Stimulated activated CD4-positive, alpha-beta T cell treated with anti-CD3 and anti-CD28 coated beads, Interleukin-4, amount 100 ng/mL, for 1 hour (primary cell): Measurements from ENCODE around the gene PRDM11.
A peak's percentile ranks its signal among the peaks of the same experiment; 100 is the strongest.

ENCODE experiments used
- DNase-seq: peaks from one replicate; pipeline ENCODE4 v3.0.0-alpha.2; 2020

PRDM11 gene

DNA sequence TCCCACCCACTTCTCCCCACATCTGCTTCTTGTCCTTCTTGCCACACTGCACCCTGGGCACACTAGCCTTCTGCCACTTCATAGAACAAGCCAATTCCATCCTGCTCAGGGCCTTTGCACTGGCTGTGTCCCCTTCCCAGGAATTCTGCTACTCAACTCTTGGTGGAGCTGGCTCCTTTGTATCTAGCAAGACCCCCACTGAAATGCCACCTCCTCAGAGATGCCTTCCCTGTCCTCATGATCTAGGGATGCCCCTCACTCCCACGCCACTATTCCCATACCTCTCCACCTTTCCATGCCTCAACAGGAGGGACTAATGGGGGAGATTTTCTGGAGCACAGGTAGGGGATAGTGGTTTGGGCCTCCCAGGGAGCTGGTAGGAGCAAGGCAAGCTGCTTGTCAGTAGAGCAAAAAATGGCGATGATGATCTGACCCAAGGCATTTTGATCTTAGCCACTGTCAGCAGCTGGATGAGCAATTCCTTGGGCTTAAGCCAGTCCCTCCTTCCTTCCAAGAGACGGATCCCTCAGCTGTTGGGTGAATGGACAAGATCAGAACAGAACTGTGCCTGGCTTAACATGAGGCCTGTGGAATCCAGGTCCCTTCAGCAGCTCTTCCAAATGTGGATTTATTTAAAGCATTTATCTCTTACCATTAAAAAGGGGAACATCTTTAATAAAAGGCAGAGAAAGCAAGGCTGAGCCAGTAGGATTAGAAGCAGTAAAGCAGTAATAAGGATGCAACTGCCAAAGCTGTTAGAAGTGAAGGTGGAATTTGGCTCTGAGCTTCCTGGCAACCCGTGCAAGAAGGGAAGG, 4.0 kb upstream of the PRDM11 start:
- no peak for DNase-seq

DNA sequence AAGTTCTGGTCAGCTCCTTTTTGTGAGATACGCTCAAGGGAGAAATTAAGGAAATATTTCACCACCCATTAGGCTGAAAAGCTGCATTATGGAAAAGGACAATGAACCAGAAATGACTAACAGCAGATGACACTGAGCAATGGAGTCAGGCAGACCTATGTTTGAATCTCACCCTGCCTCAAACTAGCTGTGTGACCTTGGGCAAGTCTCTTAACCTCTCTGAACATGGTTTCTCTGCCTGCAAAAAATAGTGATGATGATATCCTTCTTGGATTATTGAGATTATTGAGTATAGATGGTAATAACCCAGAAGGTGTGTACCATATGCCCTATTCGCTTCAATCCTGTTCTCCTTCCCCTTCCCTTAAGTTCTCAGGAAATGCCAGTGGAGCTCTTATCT, 2.9 kb upstream of the PRDM11 start:
- no peak for DNase-seq

DNA sequence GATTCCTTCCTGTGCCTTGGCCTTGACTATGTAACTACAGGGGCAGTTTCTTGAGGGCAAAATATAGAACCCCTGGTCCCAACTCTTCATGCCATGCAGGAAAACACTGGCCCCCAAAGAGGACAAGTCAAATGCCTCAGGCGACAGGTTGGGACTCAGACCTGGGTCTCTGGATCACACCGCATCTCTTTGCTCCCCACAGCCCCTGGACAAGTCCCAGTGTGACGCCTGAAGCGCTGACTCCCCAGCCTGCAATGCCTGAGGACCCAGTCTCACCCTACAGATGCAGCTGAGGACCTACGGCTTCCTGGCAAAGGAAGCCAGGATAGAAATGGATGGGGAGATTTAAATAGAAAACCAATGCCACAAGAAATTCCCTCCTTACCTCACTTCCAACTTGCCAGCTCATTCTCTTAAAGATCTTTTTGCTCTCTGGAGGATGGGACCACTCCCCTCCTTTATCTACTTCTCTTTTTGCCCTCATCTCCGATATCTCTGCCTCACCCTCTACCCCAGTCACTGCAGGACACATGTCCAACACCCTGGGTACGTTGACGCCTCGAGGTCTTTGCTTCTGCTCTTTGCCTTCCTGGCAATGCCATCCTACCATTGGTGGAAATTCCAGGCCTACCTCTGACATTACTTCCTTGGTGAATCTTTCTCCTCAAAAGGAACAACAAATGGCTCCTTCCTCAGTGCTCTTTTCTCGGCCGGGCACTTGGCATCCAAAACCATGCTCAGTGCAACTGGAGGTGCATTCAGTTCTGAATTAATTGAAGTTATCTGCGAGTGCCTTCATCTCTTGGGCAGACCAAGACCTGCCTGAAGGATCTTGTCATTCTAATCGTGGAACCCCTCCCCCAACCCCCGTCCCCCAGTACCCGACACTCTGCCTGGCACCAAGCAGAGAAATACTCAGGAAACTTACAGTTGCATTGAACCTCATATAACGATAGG, 2.0 kb upstream of the PRDM11 start:
- DNase-seq = no peak

DNA sequence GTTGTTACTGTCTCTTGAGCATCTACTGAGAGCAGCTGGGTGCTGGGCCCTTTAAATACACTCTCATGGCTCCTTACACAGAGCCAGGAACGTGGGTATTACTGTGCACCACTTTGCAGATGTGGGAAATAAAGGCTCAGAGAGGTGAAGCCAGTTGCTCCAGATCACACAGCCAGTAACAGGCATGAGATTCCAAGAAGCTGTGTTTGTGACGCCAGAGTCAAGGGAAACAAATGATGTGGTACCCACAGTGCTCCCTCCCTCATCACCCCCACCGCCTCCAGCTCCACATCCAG, 1.4 kb upstream of the PRDM11 start:
- no peak for DNase-seq

DNA sequence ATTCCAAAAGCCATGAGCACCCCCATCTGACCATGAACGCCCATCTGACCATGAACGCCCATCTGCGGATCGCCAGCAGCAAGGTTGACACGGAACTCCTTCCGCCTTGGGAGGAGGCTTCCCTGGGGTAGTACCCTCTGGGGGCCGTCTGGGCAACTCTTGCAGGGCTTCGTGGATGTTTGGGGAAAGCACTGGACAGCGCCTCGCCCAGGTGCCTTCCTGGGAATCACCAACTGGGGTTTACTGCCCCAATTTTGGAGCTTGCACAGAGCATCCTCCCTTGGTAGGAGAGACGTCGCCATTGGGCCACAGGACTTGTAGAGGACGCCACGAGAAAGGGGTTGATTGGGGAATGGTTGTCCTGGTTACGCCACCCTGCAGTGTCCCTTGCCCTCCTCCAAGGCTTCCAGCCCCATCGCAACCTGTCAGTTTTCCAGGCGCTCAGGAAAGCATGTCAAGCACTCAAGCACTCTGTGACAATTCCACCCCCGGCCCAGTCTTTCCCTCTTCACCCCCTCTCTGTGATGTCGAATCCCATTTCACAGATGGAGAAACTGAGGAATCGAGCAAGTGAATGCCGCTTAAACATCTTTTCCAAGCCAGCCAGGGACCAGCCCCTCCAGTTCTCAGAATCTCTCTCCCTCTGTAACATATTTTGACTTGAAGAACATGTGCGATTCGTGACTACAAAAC, 914 bp upstream of the PRDM11 start:
- no peak for DNase-seq

DNA sequence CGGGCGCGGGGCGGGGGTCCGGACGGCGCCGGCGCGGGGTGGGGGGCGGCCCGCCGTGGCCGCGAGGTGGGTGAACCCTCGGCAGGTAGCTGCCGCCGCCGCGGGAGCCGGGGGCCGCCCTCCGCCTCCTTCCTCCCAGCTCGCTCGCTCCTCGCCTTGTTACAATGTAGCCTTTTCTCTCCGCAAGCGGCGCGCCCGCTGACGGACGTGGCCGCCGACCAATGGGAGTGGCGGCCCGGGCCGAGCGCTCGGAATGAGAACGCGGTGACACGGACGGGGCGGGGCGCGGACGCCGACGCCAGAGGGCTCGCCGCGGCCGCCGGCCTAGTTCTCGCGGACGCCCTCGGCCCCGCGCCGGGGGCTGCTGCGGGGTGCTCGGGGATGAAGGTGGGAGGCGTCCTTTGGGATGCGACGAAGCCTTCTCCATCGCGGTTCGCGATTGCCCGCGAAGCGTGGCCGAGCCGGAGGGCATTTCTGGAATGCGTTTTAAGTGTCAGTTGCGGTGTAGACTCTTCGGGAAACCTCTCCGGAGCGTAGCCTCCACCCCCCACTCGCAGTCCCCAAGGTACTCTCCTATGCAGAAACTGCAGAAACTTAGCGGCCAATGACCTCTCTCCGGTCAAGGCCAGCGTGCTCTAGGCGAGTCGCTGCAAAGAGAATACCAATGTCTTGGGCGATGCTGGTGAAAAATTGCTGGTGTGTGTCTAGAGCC, 734 bp downstream of the PRDM11 start:
- DNase-seq = peak; percentile 93

DNA sequence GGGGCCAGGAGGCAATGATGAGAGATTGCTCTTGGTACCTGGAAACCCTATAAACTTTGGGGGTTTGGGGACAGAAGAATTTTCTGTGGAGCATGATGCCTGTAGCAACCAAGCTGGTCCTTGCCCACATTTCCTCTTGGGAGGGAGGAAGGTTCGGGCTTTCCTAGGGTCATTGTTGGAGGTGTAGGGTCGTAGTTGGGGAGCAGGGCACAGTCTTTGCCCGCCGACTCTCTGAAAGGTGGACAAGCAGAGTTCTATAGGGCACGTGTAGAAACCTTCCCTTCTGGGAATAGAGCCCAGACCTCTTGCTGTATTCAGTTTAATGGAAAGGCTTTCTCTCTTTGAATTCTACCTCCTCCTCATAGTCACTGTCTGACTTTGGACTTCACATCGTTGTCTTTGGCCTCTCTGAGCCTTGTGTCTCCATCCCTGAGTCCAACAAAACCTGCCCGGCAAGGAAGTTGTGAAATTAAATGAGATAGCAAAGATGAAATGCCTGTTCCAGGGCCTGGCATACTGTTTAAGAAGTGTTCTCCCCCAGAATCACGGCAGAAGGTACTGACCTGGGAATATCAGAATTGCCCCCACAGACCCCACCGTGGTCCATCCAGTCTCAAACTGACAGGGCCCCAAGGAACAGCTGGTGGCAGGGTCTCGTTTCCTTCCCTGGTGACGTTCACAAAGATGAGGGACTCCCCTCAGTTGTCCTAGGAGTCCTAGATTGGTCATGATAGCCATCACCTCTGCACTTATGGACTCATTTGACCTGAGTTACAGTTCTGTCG, 1.6 kb downstream of the PRDM11 start:
- no peak for DNase-seq

DNA sequence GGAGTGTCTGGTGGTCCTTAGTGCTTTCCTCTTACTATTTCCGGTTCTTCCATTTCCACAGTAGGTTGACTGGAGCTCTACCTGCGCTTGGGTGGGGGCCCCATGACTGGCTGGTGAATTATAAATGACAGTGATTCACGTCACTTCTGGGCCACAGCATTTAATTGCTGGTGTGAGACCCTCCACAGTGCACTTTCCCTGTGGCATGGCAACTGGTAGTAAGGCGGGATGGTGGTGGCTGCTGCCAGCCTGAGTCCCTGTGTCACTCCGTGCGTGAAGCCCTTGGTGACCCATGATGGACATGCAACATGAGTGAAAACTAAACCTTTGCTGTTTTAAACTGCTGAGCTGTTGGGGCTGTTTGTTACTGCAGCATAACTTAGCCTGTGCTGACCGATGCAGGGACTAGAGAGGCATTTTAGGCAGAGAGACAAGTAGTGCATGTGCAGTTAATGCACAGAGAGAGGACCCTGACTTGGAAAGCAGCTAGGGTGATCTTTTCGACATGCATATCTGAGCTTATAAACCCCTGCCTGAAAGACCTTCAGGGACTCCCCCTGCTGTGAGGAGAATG, 3.1 kb downstream of the PRDM11 start:
- DNase-seq = no peak

DNA sequence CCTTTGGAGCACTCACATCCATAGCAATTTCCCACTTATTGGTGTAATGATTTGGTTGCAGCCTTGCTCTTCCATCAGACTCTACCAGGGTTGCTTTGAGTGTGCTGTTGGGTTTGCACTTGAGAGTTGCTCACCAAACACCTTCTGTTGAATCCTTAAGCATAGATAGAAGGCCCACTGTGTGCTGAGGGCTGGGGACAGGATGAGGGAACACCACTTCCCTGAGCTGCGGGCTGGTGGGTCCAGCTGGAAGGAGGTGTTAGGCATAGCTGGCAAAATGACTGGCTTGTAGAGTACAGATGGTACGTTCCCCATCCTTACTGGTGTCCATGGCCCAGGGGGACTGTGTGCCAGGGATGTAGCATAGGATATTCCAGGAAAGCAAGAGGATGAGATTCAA, 3.9 kb downstream of the PRDM11 start:
- no peak for DNase-seq

DNA sequence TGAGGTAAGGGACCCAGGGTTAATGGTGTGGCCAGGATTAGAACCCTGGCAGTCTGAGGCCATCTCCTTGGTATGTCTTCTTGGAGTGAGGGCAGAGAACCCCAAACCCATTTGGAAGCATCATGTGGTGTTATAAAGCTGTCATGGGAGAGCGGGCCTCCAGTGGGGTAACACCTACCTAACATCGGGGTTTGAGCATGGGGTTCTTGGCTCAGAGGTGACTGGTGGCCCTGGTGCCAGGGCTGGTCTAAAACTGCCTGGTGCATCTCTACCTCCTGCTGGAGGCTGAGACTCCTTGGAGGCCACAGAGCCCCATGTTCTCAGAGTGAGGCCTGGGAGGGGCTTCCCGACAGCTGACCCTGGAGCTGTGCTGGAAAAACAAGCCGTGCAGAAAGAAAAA, 4.5 kb downstream of the PRDM11 start:
- DNase-seq = no peak

DNA sequence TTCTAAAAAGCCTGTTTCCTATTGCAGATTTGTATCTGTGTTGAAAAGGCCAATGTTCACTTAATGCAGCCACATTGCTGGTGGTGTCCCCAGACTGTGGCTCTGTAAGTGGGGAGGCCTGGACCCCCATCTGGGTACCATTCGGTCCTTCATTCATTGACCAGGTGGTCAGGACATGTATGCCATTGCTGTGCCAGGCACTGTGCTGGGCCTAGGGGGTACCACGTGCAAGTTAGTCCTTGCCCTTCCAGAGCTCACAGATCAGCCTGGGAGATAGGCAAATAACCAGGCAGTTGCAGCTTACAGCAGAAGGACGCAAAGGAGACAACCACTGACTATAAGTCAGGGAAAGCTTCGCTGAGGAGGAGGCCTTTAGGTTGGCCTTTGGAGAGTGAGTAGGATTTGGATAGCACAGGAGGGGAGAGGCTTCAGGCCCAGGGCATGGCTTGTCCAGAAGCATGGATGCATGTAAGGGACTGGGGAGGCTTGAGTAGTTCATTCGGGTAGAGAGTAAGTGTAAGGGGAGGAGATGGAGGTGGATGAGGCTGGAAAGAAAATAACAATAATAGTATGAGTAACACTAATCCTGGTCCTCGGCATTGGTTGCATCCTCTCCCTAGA, 5.0 kb downstream of the PRDM11 start:
- DNase-seq = no peak

DNA sequence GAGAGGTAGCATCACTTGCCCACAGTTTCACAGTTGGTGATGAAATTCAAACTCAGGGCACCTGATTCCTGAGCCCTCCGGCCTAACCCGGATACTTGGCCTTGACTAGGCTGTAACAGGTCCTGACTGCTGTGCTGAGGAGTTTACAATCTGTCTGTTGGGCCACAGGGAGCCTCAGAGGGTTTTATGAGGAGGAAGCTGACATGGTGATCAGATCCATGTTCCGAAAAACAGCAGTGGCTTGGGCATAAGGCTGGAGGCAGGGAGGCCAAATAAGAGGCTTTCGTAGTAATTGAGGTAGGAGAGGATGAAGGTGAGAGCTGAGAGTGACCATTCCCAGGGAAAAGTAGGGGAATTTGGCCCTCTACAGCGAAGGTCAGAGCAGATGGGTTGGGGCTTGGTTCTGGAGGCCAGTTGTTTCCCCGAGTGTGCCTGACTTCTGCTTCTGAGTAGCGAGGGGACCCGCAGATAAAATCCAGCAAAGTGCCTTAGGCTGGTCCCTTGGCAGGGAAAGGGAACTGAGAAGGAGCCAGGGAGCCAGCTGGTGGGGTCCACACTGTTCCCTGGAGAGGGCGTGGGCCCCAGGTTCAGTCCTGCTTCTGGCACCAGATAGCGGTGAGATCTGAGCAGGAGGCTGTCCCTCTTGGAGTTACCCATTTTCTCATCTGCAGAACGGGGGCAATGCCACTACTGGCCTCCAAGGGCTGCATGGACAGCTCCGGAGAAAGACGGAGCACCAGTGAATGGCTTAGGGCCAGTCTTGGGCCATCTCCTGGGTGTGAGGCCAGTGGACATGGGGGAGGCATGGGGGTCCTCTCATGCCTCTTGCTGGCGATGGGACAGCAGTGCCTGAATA, 6.5 kb downstream of the PRDM11 start:
- DNase-seq = no peak

DNA sequence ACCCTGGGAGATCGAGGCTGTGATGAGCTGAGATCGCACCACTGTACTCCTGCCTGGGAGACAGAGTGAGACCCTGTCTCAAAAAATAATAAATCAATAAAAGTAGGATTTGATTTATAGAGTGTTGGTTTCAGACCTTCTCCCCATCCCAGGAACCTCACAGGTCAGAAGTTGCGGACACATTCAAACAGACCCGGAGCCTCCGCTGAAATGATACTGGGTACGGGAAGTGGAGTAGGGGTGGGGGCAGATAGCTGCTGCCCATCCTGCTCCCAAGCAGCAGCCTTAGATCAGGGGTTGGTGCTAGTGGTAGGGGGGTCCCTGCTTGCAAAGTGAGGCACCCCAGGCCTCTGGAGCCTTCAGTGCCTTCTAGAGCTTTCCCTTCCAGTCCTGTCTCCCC, 7.8 kb downstream of the PRDM11 start:
- no peak for DNase-seq

DNA sequence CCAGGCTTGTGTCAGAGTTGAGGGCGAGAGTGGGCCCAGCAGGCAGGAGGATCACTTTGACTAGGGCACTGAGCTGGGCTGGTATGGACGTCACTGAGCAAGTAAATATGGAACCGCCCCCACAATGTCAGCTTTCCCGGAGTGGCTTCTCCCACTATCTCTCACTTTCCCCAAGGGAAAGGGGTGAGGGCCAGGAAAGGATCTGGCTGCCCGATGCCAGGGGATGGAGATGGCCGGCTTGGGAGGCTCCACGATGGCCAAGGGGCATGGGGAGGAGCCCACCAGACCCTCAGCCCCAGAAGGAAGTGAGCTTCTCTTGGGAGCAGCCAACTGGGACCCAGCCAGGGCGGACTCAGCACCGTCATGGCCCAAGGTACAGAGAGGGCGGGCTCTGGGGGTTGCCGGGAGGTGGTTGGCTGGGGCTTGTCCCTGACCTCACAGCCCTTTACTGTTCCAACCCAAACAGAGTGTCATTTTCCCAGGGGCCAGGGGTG, 8.7 kb downstream of the PRDM11 start:
- no peak for DNase-seq

DNA sequence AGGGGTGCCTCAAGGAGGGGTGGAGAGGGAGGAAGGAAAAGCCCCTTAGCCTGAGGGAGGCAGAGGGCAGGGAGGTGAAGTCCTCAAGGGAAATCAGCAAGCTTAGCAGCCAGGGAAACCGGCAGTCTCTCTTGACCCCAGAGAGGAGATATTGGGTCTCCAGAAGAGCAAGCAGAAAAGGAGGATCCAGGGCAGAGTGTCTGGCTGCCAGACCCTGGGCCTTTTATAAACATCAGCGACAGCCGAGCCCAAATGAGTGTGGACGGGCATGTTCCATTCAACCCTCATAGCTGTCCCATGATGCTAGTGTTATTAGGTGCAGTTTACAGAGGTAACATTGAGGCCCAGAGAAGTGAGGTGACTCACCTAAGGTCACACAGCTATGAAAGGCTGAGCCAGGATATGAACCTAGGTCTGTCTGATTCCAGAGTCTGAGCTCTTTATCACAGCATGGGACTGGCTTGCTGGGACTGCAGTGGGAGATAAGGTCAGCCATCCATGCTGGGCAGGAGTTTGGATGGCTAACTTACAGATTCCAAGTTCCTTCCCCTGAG, 9.3 kb downstream of the PRDM11 start:
- DNase-seq = no peak

DNA sequence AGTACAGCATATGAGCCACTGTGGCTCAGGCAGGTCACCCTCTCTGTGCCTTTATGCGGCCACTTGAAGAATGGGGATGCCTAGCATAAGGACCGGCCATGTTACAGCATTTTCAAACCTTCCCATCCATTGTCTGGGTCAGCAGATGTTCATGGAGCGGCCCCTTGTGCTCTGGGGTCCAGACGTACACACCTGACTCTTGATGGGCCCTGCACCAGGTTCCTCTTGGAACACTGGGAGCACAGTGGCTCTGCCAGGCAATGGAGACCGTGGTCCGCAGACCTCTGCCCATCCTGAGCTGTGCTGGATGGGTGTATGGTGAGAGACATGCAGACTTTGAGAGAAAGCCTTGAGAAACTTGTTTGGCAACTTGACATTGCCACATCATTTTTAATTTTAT, 9.8 kb downstream of the PRDM11 start:
- DNase-seq = no peak

DNA sequence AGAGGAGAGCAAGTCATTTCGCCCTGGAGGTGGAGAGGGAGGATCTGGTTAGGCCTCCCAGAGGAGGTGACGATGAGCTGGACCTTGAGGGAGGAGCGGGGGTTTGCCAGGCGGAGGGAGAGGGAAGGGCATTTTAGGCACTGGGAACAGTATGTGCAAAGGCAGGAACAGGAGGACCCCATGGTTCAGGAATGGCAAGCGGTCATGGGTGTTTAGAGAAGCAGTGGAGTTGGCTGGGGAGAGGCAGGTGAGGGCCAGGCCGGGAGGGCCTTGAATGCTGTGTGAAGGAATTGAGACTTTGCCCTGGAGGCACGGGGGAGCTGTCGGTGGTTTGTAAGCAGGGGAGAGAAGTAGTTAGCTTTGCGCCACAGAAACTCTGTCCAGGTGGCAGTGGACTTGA, 10.3 kb downstream of the PRDM11 start:
- DNase-seq = no peak

DNA sequence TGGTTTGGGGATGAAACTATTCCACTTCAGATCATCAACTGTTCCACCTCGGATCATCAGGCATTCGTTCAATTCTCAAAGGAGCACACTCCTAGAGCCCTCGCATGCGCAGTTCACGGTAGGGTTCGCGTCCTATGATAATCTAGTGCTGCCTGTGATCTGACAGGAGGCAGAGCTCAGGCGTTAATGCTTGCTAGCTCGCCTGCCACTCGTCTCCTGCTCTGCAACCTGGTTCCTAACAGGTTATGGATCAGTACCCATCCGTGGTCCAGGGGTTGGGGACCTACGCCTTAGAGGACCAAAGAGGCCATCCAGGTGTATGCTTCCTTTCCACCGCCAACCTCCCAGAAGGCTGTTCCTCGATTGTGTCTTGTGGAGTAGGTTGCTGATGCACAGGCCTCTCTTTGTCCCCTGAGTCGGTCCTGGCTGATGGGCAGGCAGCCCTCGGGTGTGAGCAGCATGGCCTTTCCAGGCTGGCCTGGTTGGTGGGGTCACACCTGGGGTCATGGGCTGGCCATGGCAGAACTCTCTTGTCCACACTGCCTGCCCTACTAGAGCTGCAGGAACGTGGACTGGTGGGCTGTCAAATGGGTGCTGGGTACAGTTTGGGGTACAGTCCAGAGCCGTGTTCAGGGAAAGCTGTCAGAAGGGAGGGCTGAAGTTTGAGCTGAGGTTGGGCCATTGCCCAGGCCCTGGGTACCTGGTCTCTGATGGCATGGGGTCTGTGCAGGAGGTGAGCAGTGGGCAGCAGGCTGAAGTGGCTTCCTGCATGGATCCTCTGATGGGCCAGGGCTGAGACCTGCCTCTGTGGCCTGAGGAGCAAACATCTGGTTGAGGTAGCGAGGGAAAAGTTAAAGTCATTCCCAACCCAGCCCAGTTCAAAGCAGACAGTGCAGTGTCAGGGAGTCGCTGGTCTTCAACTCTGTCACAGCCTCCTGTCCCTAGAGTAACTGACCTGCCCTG, 11.1 kb downstream of the PRDM11 start:
- DNase-seq = no peak
